HEK293 (cell line): Measurements from ENCODE around the gene ACTG1.

Experiments
- ATF2 ChIP-seq: fragments of 450-650 bp; formaldehyde crosslinking; IDR thresholded peaks from 2 replicates; pipeline ENCODE4 v1.5.1; 2016; ENCODE audit warnings: missing biosample characterization, missing genetic modification characterization, low read depth
- CTCF ChIP-seq: fragments of 450-650 bp; formaldehyde crosslinking; IDR thresholded peaks from 2 replicates; pipeline ENCODE4 v1.5.1; 2016; ENCODE audit warnings: missing biosample characterization, missing genetic modification characterization
- GLIS2 ChIP-seq: fragments of 450-650 bp; formaldehyde crosslinking; IDR thresholded peaks from 2 replicates; pipeline ENCODE4 v1.5.1; 2016; ENCODE audit warnings: missing biosample characterization, missing genetic modification characterization
- KLF16 ChIP-seq: fragments of 450-650 bp; formaldehyde crosslinking; IDR thresholded peaks from 2 replicates; pipeline ENCODE4 v1.5.1; 2017; ENCODE audit warnings: missing biosample characterization, missing genetic modification characterization
- MZF1 ChIP-seq: fragments of 450-650 bp; formaldehyde crosslinking; IDR thresholded peaks from 2 replicates; pipeline ENCODE4 v1.5.1; 2017; ENCODE audit warnings: missing biosample characterization, missing genetic modification characterization, borderline replicate concordance
- REST ChIP-seq: fragments of 450-650 bp; formaldehyde crosslinking; IDR thresholded peaks from 2 replicates; pipeline ENCODE4 v1.5.1; 2016; ENCODE audit warnings: missing biosample characterization, missing genetic modification characterization
- SETDB1 ChIP-seq: IDR thresholded peaks from one replicate; pipeline ENCODE4 v1.6.1; 2017; ENCODE audit warnings: mild to moderate bottlenecking, low read length, moderate library complexity, mixed read lengths; ENCODE audit not compliant: insufficient read length
- ZNF121 ChIP-seq: fragments of 450-650 bp; formaldehyde crosslinking; IDR thresholded peaks from 2 replicates; pipeline ENCODE4 v1.5.1; 2016; ENCODE audit warnings: missing biosample characterization, missing genetic modification characterization
- ZNF133 ChIP-seq: fragments of 450-650 bp; formaldehyde crosslinking; IDR thresholded peaks from 2 replicates; pipeline ENCODE4 v1.5.1; 2016; ENCODE audit warnings: missing biosample characterization, missing genetic modification characterization
- ZNF280D ChIP-seq: fragments of 450-650 bp; formaldehyde crosslinking; IDR thresholded peaks from 2 replicates; pipeline ENCODE4 v1.5.1; 2016; ENCODE audit warnings: missing biosample characterization, missing genetic modification characterization
- ZNF548 ChIP-seq: fragments of 450-650 bp; formaldehyde crosslinking; IDR thresholded peaks from 2 replicates; pipeline ENCODE4 v1.5.1; 2016; ENCODE audit warnings: missing biosample characterization, missing genetic modification characterization
- ZNF645 ChIP-seq: fragments of 450-650 bp; formaldehyde crosslinking; IDR thresholded peaks from 2 replicates; pipeline ENCODE4; 2016; ENCODE audit warnings: missing biosample characterization, missing genetic modification characterization
- ZNF830 ChIP-seq: fragments of 450-650 bp; IDR thresholded peaks from 2 replicates; pipeline ENCODE4 v1.5.0; 2018; ENCODE audit warnings: missing biosample characterization, missing genetic modification characterization, low read depth, mild to moderate bottlenecking, moderate library complexity
- ZSCAN23 ChIP-seq: fragments of 450-650 bp; formaldehyde crosslinking; IDR thresholded peaks from 2 replicates; pipeline ENCODE4 v1.5.1; 2016; ENCODE audit warnings: missing biosample characterization, missing genetic modification characterization

DNA sequence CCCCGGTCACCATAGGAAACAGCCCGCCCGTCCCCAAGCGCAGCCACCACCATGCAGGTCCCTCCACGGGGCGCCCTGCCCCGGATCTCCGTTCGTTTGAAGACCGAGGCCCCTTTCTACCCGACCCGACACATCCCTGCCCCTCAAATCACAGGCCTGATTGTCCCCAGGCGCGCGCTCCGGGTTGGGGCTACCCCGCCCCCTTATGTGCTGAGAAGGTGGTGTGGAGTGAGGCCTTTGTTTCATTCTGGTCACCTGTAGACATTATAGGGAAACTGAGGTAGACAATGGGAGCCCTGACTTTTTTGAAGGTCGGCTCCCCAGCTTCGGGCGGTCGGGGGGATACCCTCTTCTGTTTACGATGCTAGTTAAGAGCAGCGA lies 763 bp upstream of the ACTG1 start:
- TF ChIP-seq CTCF (tag by site-specific recombination) = no peak
- TF ChIP-seq ZNF121 (tag by site-specific recombination) = no peak
- TF ChIP-seq MZF1 = no peak
- no peak for TF ChIP-seq ATF2
- TF ChIP-seq ZNF133 = no peak
- no peak for TF ChIP-seq ZNF645
- no peak for TF ChIP-seq REST (tag by site-specific recombination)
- no peak; the same call in 1 of the 2 replicates for TF ChIP-seq GLIS2 (tag by site-specific recombination)
- no peak for TF ChIP-seq ZNF830
- no peak for TF ChIP-seq ZNF548 (tag by site-specific recombination)
- no peak for TF ChIP-seq KLF16 (tag by site-specific recombination)
- no peak for TF ChIP-seq ZSCAN23 (tag by site-specific recombination)
- no peak for TF ChIP-seq ZNF280D
- no peak for TF ChIP-seq SETDB1
